Raji (cell line): ENCODE measurements around the gene BRMS1.

Experiments used
- POLR2A ChIP-seq: IDR thresholded peaks from 2 replicates; pipeline ENCODE4 v1.6.1; 2011; ENCODE audit warnings: low read depth, low read length, control low read depth; ENCODE audit not compliant: insufficient read depth

BRMS1 gene

GRCh38 chr11:66294626-66295620, 50.0 kb downstream of the BRMS1 start:
- no peak for TF ChIP-seq POLR2A

DNA sequence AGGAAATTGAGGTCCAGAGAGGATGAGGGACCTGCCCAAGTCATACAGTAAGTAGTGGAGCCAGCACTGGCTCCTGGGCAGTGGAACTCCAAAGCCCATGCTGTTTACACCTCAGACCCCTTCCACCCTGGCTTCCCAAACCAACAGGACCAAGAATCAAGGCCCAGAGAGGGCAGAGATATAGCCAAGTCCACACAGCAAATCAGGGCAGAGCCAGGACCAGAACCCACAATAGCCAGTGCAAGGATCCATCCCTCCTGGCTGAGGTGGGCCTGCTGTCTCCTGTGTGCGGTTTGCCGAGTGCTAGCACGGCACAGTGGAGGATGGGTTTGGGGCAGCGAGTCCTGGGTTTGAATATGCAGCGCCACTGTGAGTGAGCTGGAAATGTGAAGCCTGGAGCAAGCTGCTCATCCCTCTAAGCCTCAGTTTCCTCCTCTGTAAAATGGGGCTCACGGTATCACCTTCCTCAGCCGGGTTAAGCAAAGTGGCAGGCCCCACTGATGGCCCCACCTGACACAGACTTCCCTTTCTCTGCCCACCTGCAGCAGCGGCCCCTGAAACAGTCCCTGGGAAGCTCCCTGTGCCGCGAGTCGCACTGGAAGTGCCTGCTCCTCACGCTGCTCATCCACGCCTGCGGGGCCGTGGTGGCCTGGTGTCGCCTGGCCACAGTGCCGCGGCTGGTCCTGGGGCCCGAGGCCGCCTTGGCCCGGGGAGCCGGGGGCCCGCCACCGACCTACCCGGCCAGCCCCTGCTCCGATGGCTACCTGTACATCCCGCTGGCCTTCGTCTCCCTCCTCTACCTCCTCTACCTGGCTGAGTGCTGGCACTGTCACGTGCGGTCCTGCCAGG, 50.9 kb downstream of the BRMS1 start:
- no peak for TF ChIP-seq POLR2A

- no peak for TF ChIP-seq POLR2A
Observed at GRCh38 chr11:66293352-66293751, 51.6 kb downstream of the BRMS1 start.

GRCh38 chr11:66292543-66293332, 52.2 kb downstream of the BRMS1 start:
- TF ChIP-seq POLR2A: no peak

GRCh38 chr11:66291706-66292542, 53.0 kb downstream of the BRMS1 start, which contains the start of gene TMEM151A:
TSS of gene TMEM151A (plus strand) at chr11:66291894. CDS start at chr11:66292014, 120 bp downstream.
- no peak for TF ChIP-seq POLR2A

DNA sequence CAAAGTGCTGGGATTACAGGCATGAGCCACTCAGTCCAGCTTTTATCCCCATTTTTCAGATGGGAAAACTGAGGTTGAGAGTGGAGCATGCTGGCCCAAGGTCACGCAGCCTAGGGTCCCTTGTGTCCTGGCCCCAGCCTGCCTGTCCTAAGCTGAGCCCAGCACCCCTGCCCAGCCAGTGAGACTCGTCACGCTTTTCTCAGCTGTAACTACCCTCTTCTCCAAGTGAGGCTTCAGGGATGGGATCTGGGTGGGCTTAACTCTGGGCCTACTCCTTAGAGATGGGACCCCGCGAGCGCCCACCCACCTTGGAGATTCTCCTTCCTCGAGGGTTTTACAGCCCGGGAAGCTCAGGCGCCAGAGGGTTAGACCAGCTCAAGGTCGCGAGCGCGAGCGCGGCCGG, 53.6 kb downstream of the BRMS1 start:
- no peak for TF ChIP-seq POLR2A

- TF ChIP-seq POLR2A: no peak
Observed at GRCh38 chr11:66290330-66290621, 54.6 kb downstream of the BRMS1 start.

- TF ChIP-seq POLR2A: no peak
Observed at GRCh38 chr11:66289548-66290329, 55.2 kb downstream of the BRMS1 start.

- TF ChIP-seq POLR2A: peak; percentile 89
Observed at GRCh38 chr11:66288671-66289547, 56.0 kb downstream of the BRMS1 start, which contains the start of gene YIF1A. TSS of gene YIF1A (minus strand) at chr11:66289143. CDS start at chr11:66288985, 158 bp downstream.

GRCh38 chr11:66287889-66288670, 56.8 kb downstream of the BRMS1 start:
- no peak for TF ChIP-seq POLR2A
